Calu3 (cell line): ENCODE results near the gene CD180. TPM values are rescaled to one million over a fixed set of nuclear protein-coding genes. Genes with fewer than 3 reads are reported as not detected.

ENCODE experiments used
- BruUV-seq: library from RNA; stranded (reverse); fragments of 400-500 nt; replicated peaks from 2 replicates; lab custom pipeline; 2021; lab: Mats Ljungman, UMichigan
- CTCF ChIA-PET: fragments of 300-600 bp; sonication (Branson Sonifier 250); formaldehyde crosslinking; loops from one replicate; lab custom pipeline; 2022; ENCODE audit warnings: antibody characterized with exemption; lab: Charles Lee
- DNase-seq: peaks from one replicate; pipeline ENCODE4 v3.0.0; 2022
- H3K27ac Mint-ChIP-seq: one replicate; pipeline ENCODE4 v1.8.0; 2022; ENCODE audit warnings: mixed read lengths; ENCODE audit not compliant: unreplicated experiment
- H3K27me3 Mint-ChIP-seq: one replicate; pipeline ENCODE4 v1.8.0; 2022; ENCODE audit warnings: mixed read lengths; ENCODE audit not compliant: unreplicated experiment
- H3K36me3 Mint-ChIP-seq: one replicate; pipeline ENCODE4 v1.8.0; 2022; ENCODE audit warnings: mild to moderate bottlenecking, moderate library complexity, mixed read lengths; ENCODE audit not compliant: insufficient read depth, unreplicated experiment
- H3K4me1 Mint-ChIP-seq: one replicate; pipeline ENCODE4 v1.8.0; 2022; ENCODE audit warnings: mild to moderate bottlenecking, low read depth, mixed read lengths; ENCODE audit not compliant: unreplicated experiment
- H3K4me3 Mint-ChIP-seq: one replicate; pipeline ENCODE4 v1.8.0; 2022; ENCODE audit warnings: mild to moderate bottlenecking, low read depth, moderate library complexity, mixed read lengths; ENCODE audit not compliant: unreplicated experiment
- H3K9me3 Mint-ChIP-seq: one replicate; pipeline ENCODE4 v1.8.0; 2022; ENCODE audit warnings: low read depth, mixed read lengths; ENCODE audit not compliant: unreplicated experiment
- intact Hi-C: fragments of 100-400 bp; cut with micrococcal nuclease; formaldehyde crosslinking; loops from one replicate; pipeline ENCODE4 v1.10.0; 2022; ENCODE audit not compliant: unreplicated experiment
- total RNA-seq: library from RNA; stranded (reverse); gene quantifications from 2 replicates; pipeline ENCODE4 v1.2.3, GENCODE V29; 2022
- TF ChIP-seq, protein P1 (sequence below): fragments of 200-600 bp; IDR thresholded peaks from one replicate; pipeline ENCODE4 v1.8.0; 2022; ENCODE audit warnings: antibody characterized with exemption; ENCODE audit not compliant: unreplicated experiment

The CD180 gene
- total RNA-seq, 1 experiment from 2014 or later = not detected

- Mint-ChIP-seq H3K27me3 (no peaks in the 10 kb centered on the region), H3K4me1 (peaks cover 8% of the 10 kb centered on the region), H3K36me3 (no peaks in the 10 kb centered on the region), H3K4me3 (no peak overlapping the region), H3K9me3 (no peaks in the 10 kb centered on the region), H3K27ac (no peak overlapping the region)
- intact Hi-C loops = no loop called here
- TF ChIP-seq, protein P1, sequence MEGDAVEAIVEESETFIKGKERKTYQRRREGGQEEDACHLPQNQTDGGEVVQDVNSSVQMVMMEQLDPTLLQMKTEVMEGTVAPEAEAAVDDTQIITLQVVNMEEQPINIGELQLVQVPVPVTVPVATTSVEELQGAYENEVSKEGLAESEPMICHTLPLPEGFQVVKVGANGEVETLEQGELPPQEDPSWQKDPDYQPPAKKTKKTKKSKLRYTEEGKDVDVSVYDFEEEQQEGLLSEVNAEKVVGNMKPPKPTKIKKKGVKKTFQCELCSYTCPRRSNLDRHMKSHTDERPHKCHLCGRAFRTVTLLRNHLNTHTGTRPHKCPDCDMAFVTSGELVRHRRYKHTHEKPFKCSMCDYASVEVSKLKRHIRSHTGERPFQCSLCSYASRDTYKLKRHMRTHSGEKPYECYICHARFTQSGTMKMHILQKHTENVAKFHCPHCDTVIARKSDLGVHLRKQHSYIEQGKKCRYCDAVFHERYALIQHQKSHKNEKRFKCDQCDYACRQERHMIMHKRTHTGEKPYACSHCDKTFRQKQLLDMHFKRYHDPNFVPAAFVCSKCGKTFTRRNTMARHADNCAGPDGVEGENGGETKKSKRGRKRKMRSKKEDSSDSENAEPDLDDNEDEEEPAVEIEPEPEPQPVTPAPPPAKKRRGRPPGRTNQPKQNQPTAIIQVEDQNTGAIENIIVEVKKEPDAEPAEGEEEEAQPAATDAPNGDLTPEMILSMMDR = no peak
- no peak for DNase-seq
- BruUV-seq = no TSS peak
- CTCF ChIA-PET = no interaction called here
These were observed 43.3 kb downstream of the CD180 start for GRCh38 chr5:67153292-67153691.

- no peak for DNase-seq
- TF ChIP-seq, protein P1 = no peak
- H3K9me3 Mint-ChIP-seq = no peaks in the 10 kb centered on the region
- no peaks in the 10 kb centered on the region for H3K27me3 Mint-ChIP-seq
- no peak overlapping the region for H3K4me3 Mint-ChIP-seq
- H3K27ac Mint-ChIP-seq = no peak overlapping the region
- CTCF ChIA-PET = no interaction called here
- no TSS peak for BruUV-seq
- H3K4me1 Mint-ChIP-seq = peaks cover 7% of the 10 kb centered on the region
- intact Hi-C loops = no loop called here
- H3K36me3 Mint-ChIP-seq = no peaks in the 10 kb centered on the region
These were observed 44.2 kb downstream of the CD180 start for GRCh38 chr5:67152400-67152799.

DNA sequence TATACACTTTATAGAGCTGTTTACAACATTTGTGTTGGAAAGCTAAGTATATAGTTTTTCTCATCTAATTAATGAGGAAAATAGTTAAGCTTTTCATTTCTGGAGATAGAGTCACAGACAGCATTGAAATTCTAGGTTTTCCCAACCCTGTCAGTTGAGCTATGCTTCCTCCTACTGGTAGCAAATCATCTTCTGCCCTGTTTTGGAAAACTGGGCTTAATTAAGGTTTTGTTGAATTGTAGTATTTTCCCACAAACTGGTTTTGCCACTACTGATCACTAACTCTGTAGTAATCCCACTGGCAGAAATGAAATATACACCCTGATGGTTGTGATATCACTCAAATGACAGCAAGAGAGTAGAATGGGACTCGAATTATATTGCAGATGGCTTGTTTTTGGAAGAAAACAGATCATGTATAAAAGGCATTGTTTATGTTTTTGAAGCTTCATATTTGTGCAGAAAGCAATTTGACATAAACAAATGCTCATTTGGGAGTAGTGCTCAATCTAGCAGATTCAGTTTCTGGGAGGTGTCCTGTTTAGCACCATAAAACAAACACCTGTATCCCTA, 46.6 kb downstream of the CD180 start:
- no TSS peak for BruUV-seq
- TF ChIP-seq, protein P1 = no peak
- H3K4me3 Mint-ChIP-seq = no peak overlapping the region
- DNase-seq = no peak
- intact Hi-C loops = loop anchor here (1.0 to 2.0 kb wide), 3 partner anchors 161 to 343 kb away; no protein-coding TSS in a partner anchor
- no peaks in the 10 kb centered on the region for H3K4me1 Mint-ChIP-seq
- H3K36me3 Mint-ChIP-seq = no peaks in the 10 kb centered on the region
- H3K9me3 Mint-ChIP-seq = no peaks in the 10 kb centered on the region
- no peaks in the 10 kb centered on the region for H3K27me3 Mint-ChIP-seq
- no peak overlapping the region for H3K27ac Mint-ChIP-seq
- CTCF ChIA-PET = interaction anchor here (0.6 to 1.1 kb wide), 4 partner anchors 137 to 1268 kb away, joined by 3 to 5 read pairs (median 4); no protein-coding TSS in a partner anchor

DNA sequence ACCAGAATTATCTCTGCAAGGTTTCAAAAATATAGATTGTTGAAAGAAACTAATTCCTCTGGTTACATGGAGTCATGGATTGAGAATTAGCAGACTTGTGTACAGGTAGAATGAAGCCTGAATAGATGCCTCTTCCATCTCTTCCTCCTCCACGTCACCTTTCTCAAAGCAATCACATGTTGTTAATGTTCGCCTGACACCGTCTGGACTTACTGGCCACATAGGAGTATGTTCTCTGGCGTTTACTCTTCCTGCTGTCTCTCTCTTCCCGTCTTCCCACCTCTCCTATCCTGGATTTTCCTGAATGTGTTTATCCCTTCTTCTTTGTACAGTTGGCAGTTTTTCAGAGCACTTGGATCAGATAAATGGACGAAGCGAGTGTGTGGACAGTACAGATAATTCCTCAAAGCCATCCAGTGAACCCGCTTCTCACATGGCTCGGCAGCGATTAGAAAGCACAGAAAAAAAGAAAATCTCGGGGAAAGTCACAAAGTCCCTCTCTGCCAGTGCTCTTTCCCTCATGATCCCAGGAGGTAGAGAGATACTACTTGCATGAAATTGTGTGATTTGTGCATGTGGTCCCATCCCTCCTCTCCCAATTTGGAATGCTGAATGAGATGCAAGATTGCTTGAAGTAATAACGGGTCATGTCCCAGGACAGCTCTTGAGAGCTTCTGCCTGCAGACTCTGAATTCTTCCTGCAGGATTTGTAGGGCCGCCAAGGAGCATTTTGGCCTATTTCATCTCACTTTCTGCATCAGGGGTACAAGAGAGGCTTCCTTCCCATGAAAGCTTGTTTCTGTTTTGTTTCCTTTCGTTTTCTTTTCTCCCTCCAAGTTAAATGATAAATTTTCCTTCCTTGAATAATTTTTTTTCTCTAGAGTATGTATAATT, 47.3 kb downstream of the CD180 start:
- CTCF ChIA-PET = interaction anchor here (0.7 to 1.1 kb wide), 3 partner anchors 136 to 334 kb away, joined by 3 to 5 read pairs (median 5); no protein-coding TSS in a partner anchor
- H3K9me3 Mint-ChIP-seq = no peaks in the 10 kb centered on the region
- no peaks in the 10 kb centered on the region for H3K36me3 Mint-ChIP-seq
- H3K27ac Mint-ChIP-seq = no peak overlapping the region
- no peaks in the 10 kb centered on the region for H3K4me1 Mint-ChIP-seq
- BruUV-seq = no TSS peak
- TF ChIP-seq, protein P1 = no peak
- H3K4me3 Mint-ChIP-seq = no peak overlapping the region
- H3K27me3 Mint-ChIP-seq = no peaks in the 10 kb centered on the region
- intact Hi-C loops = no loop called here
- DNase-seq = no peak
